HG02571 (cell line): ENCODE measurements around the gene LEMD1.
"Not testable (repeated sequence)": the region's sequence is repeated elsewhere in the genome, so short reads cannot be mapped to it uniquely, and the experiment has no call there.

Experiments
- ATAC-seq: cut with Tn5 transposase; IDR thresholded peaks from one replicate; pipeline ENCODE4 v1.9.1; 2021; ENCODE audit warnings: mild to moderate bottlenecking, moderate library complexity; ENCODE audit not compliant: unreplicated experiment

LEMD1 gene

DNA sequence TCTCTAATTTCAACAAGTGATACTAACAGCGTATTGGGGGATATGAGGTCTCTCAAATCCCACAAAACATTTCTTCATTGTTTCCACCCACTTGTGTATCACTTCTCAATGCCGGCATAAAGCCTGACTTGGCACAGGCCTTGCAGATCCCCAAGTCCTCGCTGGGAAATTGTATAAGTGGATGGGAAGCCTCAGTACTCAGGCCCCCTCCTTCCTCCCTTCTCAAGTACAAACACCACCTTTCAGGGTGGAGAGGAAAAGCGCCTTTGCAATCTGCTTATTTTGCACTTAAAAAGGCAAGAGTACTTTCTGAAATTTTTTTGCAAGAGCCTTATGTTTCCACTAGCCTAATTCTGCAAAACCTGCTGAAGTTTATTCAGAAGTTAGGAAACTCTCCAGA is 39.3 kb downstream of the LEMD1 start:
- no peak for ATAC-seq

DNA sequence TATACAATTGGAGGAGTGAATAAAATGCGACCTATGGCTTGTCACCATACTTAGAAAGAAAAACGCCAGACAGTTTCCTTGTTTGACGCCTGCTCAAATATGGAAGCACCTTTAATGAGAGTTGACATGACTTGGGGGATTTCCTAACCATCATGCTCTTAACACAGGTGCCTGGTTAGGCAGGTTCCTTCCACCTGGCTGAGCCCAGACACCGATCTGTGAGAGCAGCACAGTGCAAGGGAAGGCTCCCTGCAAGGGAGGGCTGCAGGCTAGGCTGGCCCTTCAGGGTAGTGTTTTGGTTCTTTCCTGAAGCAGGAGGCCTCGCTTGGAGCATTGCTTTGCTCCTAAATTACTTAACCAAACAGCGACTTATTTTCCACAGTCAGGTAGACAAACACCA is 40.6 kb downstream of the LEMD1 start:
- ATAC-seq = no peak

DNA sequence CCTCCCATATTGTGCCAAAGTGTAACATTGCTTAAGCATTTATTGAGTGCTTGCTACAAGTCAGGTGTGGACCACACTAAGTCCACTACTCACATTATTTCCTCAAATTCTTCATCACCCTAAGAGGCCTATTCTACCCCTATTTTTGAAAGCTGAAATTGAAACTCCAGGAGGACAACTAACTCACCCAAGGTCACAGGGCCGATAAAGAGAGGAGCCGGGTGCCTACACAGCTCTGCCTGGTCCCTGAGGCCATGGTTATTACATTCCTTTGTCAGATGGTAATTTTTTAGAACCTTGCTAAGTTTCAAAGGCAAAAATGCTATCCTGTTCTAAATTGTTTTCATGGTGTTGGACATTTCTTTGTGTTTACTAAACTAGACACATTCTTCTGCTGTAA is 41.0 kb downstream of the LEMD1 start:
- ATAC-seq = no peak

DNA sequence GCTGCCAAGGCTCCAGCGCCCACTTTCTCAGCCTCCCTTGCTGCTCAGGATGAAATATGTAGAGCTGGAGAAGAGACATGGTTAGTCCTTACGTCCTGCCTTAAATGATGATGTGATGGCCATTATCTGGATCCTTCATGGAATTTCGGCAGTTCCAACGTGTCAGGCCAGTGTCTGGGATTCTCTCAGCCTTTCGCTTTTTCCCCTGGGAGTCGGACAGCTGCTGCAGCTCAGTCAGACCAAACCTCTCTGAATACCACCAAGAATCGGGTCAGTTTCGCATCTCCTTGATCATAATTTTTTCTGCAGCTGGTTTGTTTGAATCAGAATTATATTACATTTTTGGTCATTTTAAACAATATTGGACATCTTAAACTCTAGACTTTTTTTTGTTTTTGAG is 42.8 kb downstream of the LEMD1 start:
- no peak for ATAC-seq

DNA sequence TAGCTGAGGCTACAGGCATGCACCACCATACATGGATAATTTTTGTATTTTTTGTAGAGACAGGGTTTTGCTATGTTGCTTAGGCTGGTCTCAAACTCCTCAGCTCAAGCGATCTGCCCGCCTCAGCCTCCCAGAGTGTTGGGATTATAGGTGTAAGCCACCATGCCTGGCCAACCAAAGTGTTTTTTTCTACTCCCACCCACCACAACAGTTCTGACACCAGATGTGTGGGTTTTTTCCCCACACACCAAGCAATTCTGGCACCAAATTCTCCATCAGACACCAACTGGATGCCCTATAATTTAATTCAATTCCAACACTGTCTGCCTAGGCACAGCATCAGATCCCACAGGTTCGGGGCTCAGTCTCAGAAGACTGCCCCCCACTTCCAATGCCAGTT is 44.5 kb downstream of the LEMD1 start:
- no peak for ATAC-seq

DNA sequence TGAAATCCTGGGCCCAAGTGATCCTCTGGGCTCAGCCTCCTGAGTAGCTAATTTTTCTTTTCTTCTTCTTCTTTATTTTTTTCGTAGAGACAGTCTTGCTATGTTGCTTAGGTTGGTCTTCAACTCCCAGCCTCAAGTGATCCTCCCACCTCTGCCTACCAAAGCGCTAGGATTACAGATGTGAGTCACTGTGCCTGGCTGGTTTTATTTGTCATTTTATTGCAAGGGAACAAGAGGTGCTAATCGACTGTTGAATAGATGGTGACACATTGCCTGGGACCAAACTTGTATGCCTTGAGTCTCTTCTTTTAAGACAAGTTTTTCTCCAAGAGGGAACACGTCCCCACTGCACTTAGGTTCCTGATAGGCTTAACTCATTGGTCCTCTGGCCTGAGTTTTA is 45.1 kb downstream of the LEMD1 start:
- ATAC-seq = no peak

DNA sequence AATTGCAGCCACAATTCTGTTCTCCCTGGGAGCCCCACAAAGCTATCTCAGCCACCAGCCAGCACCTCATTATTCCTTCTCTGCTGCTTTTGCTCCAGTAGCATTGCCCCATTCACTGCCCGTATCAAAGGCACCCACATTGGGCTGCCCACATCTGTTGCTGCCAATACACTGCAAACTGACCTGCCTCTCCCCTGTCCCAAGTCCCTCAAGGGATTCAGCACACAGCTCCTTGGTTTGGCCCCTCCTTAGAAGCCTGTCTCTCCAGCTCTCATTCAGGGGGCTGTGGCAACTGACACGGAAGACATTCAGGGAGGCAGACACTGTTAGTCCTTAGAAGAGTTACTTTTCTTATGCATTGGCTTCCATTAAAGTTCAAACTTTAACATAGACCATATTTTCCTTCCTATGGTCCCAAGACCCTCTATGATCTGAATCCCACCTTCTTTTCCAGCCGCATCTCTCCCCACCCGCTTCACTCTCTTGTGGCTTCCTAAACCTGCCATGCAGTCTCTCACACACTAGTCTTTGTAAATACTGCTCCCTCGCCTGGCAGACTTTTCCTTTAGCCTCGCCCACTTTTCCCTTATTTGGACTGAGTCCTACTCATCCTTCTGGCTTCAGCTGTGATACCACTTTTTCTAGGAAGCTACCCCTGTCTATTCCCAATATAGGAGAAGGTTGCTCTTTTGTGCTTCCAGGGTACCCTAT is 45.9 kb downstream of the LEMD1 start:
- no peak for ATAC-seq

DNA sequence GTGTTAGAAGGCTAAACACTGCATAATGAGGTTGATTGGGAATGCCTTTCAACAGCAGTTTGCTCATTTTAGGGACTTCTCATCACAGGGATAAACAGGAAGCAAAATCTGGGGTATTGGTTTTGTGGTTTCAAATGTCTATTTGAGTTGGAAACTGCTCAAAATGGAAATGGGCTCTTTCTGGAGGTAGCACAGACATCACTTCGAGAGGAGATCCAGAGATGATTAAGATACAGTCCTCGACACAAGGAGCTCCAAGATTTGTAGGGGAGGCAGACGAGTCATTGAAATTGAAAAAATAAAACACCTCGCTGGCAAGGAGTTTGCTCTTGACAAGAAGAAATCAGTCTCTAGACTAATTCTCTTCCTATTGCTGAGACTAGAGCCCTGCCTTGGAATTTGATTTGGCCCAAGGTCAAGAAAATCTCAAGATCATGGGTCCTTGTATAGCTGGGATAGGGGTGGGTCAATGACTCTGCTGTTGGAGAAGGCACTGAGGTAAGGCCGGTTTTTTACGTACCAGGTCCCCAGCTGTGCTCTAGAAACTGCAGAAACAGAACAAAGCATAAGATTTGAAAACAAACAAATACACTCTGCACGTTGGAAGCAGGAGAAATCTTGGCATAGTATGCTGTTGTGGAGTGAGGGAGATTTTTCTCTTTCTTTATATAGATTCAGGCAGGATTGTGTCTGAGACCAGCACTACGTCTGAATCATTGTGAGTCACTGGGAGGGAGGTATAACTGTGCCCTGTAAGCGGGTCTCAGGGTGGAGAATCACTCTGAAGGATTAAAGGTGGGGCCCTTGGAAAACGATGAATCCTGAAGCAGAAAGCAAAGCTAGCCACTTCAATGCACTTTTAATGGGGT is 47.4 kb downstream of the LEMD1 start:
- ATAC-seq = no peak

DNA sequence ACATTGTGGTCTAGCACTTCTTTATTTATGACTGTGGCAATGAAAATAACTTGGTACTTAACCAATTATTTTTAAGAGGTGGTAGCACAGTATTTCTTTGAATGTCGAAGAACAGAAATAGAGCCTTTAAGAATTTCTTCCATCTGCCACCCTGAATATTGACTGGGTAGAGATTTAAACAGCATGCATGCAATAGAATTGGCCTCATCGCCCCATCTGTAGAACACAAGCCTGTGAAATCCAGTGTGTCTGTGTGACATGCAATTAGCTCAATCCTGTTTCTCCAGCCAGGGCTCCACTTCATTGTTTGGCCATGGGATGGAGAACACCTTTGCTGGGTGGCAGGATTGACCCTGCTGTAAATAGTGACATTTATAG is 48.1 kb downstream of the LEMD1 start:
- no peak for ATAC-seq

DNA sequence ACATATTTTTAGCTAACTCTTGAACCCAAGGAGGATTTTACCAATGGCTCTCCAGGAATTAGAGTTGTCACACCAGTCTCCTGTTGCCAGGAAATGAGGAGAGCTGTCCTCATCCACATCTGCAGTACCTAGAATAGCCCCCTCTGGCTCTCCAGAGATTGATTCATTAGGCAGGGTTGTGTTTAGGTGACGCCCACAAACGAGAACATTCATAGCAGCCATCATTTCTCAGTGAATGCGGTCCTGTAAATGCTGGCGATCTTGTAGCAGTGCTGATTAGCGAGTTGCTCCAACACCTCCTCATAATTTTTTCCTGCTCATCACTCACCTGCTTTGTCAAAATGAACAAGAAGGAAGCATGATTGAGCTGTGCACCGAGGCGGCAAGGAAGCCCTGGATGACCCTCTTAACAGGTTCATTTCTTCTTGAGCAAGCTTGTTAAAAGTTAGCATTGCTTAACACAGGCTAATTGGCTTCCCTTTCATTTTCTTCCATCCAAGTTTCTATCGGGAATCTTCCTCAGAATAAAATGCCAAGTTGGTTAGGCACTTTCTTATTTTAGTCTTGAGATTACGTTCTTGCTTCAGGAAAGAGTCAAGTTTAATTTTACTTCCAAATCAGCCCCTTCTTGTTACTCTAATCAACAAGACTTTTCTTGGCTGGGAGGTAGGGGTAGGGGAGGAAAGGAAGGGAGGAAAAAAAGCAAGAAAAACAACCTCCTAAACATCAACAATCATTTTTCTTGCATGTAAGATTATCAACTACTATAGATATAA is 48.6 kb downstream of the LEMD1 start:
- ATAC-seq = no peak

DNA sequence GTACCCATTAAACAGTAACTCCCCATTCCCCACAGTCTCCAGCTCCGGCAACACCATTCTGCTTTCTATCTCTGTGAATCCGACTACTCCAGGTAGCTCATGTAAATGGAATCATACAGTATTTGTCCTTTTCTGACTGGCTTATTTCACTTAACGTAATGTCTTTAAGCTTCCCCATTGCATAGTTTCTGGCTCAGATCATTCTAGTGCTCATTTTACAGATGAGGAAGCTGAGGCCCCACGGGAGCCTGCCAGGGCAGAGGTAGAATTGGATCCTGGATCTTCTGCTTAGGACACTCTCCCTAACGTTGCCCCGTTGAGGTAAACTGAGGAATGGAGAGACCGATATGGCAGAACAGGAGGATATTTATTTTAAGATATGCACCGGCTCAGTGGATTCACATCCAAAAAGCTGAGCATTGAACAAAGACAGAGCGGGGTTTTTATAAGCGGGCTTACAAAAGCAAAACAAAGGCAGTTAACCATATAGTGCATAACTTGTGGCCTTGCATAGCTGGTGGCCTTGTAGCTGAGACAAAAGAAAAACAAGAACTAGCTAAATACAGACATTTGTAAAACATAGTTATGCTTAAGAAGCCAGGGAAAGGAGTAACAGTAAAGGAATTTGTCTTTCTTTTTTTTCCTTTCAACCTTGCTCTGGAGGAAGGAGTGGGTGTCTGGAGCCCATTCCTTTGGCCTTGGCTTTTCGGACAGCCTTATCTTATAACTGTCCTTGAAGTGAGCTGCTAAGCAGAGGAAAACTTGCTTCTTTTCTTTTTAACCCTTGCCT is 49.8 kb downstream of the LEMD1 start:
- ATAC-seq = no peak

DNA sequence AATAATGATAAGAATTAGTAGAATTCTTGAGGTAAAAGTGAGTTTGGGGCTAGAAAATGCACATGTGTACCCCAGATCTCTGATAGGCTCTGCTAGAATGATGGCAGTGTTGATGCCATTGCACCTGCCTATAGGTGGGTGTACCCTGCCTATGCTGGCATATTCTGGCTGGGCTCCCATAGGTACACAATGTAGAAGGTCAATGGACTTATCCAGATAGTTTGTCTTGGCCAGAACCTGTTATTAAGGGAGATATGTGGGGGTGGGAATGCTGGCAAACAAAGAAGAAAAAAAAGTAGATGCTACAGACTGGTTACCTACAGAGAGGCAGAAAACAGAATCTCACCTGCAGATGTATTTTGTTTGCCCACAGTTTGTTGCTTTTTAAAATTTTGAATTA is 51.1 kb downstream of the LEMD1 start:
- ATAC-seq = no peak

DNA sequence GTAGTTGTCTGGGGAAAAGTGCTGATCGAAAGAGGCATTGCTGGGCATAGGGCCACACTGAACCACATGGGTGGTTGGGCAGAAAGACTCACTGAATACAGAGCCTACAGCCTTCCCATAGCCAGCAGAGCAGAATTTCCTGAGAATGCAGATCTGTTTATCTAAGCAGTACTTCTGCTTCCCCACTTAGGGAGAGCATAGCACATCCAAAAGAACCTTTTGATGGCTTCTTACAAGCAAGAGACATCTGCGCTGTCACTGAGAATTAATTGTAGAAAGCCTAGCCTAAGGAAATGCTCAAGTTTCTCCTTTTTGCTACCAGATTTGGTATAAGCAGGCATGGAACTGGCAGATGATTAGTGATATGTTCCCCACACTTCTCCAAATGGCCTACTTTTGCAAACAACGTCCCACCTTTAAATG is 52.1 kb downstream of the LEMD1 start:
- ATAC-seq = no peak

DNA sequence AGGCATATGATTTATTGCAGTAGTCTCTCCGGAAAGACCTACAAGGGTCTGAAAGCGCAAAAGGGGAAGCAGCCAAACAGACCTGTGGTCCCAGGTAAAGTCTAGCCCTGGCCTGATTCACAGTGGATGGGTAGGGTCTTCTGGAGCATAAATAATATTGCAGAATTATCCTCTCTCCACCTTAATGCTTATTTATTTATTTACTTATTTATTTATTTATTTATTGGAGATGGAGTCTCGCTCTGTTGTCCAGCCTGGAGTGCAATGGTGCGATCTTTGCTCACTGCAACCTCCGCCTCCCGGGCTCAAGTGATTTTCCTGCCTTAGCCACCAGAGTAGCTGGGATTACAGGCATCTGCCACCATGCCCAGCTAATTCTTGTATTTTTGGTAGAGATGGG is 53.4 kb downstream of the LEMD1 start:
- ATAC-seq = no peak

DNA sequence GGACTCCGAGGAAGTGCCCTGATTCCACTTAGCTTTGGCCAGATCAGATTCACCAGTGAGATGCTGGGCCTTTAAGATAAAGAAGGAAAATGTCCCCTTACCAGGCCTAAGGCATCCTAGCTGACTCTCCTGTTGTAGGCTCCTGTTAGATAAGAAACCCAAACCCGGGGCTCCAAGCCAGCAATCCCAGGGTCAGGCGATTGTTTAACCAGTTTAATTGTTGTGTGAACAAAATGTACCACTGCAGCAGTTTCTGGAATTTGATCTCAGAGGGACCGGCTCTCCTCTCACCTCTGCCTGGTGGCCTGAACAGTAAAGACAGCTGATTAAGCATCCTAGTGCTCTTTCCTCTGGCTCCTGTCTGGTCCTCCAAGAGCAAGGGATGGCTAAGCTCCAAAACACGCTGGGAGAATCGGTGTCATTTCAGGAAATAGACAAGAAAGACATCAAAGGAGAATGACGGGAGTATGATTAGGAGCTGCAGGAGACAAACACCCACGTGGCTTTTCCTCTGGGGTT is 55.9 kb downstream of the LEMD1 start:
- no peak for ATAC-seq

DNA sequence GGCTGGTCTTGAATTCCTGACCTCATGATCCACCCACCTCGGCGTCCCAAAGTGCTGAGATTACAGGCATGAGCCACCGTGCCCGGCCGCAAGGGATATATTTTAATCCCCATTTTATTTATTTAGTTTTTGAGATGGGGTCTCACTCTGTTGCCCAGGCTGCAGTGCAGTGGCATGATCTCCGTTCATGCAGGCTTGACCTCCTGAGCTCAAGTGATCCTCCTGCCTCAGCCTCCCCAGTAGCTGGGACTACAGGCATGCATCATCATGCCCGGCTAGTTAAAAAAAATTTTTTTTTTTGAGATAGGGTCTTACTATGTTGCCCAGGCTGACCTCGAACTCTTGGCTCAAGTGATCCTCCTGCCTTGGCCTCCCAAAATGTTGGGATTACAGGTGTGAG is 56.8 kb downstream of the LEMD1 start:
- ATAC-seq = not testable (repeated sequence)

DNA sequence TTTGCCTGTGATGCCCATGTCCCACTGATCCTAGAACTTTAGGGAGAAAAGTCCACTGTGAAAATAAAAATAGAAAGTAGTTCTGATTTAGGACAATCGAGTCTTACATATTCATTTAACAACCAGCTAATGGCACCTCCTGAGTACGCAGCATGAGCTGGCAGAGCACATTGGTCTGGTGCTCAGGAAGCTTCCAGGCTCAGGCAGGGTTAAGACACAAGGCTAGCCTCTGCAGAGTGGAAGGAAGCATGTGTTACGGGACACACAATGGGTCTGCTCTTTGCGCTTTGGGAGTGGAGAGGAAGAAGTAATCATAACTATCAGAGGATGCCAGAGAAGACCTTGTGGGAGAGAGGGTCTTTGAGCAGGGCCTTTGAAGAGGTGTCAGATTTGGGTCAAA is 61.0 kb downstream of the LEMD1 start:
- no peak for ATAC-seq

DNA sequence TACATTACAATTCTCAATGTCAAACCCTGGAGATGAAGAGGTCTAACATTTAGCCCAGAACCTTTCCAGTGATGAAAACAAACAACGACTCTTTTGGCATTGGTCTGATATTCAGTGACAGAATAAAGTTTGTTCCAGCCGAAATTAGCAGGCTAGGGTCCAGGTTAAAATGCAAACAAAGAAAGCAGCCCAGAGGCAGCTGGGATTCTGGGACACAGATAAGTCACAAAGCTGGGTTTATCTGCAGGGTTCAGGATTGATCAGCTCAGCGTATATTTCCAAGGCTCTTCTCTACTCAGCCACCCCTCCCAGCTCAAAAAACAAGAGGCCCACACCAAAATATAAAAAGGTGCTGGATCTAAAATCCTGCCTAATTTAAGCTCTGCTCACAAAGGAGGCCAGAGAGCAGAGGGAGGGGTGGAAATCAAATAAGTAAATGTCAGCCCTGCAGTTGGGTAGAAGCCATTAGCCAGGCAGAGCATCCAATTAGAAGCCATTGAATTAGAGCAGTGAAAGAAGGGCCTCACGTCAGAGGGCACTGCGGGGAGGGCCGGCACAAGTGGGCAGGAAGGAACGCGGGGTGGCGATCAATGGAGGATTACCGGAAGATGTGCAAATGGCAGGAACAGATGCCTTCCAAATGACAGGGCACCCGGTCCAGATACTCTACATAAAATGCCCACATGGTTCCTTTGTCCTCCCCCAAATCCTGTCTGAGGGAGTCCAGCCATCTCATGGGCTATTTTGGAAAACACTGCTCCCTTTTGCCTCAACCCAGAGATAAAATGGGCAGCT is 61.9 kb downstream of the LEMD1 start:
- no peak for ATAC-seq

DNA sequence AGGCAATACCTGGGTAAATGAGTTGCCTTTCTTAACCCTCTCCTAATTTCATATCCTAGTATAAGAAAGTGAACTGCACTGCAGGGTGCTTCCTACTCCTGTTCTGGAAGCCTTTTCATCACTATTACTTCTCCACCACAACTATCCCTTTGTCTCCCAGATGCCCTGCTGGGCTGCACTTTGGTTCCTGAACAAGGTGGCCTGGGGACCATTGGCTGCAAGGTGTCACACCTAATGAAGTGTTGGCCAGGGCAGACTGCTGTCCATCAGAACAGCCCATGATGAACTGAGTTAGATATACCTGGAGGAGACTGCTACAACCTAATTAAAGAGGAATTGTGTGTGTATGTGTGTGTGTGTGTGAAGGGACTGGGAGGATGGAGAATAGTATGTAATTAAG is 63.3 kb downstream of the LEMD1 start:
- ATAC-seq = no peak

DNA sequence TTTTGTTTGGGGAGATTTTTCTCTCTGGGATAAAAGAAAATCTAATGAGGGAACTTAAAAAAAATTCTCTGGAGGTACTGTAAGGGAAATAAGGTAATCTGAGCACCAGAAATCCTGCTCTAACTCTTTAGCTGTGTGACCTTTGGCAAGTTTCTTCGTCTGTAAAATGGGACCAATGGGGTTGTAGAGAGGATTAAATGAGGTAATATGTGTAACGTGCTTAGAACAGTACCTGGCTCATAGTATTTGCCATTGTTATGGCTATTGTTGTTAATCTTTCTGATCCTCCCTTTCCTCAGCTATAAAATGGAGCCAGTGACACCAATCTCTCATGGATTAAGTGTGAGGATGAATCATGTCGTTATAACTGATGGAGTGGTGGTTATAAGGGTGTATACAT is 64.3 kb downstream of the LEMD1 start:
- no peak for ATAC-seq
